GM18526 (cell line): ENCODE data around the gene C3orf20.

Experiments used
- POLR2A ChIP-seq: IDR thresholded peaks from 3 replicates; pipeline ENCODE4 v1.6.1; 2011; ENCODE audit not compliant: insufficient read length; ENCODE audit errors: extremely low read depth

C3orf20 gene

DNA sequence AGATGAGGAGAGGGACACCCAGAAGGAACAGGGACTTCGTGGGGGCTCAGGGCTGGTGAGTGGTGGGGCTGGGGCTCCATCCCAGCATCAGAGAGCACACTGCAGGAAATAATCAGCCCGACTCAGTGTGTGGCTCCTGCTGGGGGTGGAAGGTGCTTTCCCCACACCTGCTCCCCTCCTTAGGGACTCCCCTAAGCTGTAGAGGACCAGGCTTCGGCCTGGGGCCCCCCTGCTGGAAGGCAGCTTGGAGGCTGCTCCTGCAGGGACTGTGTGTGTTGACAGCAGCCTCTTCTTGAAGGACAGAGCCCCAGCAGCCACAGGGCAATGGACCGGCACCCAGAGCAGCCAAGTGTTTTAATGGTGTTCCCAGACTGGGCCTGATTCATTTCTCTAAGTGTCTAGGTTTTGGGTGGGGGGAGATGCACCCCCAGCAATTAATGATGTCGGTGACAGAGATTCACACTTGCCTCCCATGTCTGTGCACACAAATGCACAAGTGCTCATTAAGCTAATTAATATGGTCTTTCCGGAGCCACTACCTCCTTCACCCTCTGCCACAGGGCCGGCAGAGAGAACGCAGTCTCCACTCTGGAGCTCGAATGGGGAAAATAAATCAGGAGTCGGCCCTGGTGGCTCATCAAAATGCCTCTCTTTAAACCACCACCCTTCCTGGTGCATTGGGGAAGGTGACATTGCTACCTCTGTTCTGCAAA is 126.9 kb downstream of the C3orf20 start:
- TF ChIP-seq POLR2A: no peak

DNA sequence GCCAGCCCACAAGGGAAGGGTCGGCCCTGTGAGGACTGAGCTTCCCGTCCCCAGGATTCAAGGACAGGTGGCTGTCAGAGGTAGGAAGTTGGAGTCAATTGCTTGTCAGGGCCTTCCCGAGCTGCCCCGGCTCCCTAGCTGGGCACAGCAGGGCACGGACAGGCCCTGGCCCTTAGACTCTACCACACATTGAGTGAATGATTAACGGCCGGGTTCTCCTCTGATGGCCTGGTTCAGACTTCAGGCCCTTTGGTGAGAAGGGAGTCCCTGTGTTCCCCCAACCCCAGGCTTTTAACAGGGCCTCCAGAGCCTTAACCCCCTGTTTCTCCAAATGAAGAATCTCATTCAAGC is 127.4 kb downstream of the C3orf20 start:
- no peak for TF ChIP-seq POLR2A

- no peak for TF ChIP-seq POLR2A
These were observed 128.4 kb downstream of the C3orf20 start for GRCh38 chr3:14803101-14803980.

DNA sequence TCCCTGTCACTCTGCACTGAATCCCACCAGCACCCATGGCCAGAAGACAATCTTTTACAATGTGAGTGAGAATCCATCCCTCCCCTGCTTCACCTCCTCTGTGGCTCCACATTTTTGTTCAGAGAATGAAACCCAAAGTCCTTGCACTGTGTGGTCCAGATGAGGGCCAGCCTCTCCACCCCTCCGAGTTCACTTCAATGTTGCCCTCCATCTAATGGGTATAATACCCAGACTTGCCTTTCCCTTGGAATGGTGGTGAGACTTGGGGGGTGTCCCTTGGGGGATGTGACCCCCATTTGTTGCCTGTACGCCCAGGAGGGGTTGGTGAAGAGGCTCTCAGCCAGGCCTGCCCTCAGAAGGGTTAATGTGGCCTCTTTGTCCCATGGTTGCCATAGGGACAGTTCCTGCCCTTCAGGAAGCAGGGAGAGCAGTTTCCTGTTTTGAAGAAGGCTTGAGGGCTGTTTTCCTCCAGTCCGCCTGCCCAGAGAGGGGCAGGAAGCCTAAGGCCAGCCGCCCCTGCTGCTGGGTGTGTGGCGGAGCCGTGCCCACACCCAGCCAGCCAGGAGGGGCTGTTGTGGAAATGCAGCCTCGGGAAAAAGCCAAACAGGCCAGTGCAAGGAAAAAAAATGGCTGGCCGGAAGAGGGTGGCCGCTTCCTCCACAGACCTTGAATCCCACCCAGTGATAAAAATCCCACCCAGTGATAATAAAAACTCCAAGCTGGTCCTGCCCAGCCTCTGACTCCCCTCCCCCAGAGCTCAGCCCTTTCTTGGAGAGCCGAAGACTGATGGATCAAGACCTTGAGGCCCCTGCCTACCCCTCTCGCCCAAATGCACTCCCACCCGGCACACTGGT is 129.3 kb downstream of the C3orf20 start:
- no peak for TF ChIP-seq POLR2A

- TF ChIP-seq POLR2A: no peak
These were observed 130.2 kb downstream of the C3orf20 start for GRCh38 chr3:14804835-14805780.

DNA sequence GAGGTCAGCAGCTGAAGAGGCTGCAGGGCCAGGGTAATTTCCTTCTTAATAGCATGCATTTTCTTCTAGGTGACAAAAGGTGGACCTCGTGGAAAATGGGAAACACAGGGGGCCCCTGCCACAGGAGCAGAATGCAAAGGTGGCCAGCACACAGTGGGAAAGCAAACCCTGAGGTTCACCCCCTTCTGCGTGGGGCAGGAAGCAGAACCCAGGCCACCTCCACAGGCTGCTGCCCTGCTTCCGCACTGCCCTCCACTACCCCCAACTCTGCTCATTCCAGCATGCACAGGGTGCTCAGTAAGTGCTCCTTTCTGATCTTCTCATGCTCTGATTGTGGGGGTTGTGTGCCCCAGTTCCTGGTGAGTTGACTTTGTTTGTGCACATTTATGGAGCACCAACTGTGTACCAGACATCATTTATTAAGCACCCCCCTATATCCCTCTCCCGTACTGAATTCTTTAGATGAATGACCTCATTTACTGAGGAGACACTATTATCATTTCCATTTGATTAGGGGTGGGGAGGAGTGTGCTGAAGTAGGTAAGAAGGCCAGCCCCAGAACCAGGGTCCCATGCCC is 131.1 kb downstream of the C3orf20 start:
- no peak for TF ChIP-seq POLR2A

DNA sequence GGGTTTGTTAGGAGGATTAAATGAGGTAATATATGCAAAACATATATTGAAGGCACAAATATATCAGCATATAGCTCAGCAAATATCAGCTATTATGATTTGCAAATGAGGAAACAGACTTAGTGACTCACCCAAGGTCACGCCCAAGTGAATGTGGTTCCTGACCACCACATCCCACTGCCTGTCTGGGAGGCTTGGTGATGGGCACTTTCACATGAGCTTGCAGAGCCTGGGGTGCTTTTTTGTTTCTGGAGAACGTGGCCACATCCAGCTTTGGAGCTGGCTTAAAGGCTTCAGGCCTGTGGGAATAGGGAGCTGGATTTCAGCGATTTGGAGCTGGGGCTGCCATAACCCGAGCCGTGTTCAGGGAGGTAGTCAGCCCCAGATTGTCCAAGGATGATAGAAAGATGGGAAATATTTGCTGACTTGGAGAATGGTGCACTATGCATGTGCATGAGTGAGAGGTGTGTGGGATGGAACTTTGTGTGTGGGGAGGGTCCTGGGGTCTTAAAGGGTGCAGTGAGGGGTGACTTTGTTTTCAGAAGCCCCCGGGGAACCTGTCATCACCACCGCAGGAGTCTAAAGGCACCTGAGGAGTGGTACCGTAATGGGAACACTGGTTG is 131.8 kb downstream of the C3orf20 start:
- no peak for TF ChIP-seq POLR2A

- no peak for TF ChIP-seq POLR2A
These were observed 133.1 kb downstream of the C3orf20 start for GRCh38 chr3:14808025-14808424.

- TF ChIP-seq POLR2A: no peak
These were observed 133.7 kb downstream of the C3orf20 start for GRCh38 chr3:14808502-14809266.

- no peak for TF ChIP-seq POLR2A
These were observed 135.3 kb downstream of the C3orf20 start for GRCh38 chr3:14810070-14810791.

DNA sequence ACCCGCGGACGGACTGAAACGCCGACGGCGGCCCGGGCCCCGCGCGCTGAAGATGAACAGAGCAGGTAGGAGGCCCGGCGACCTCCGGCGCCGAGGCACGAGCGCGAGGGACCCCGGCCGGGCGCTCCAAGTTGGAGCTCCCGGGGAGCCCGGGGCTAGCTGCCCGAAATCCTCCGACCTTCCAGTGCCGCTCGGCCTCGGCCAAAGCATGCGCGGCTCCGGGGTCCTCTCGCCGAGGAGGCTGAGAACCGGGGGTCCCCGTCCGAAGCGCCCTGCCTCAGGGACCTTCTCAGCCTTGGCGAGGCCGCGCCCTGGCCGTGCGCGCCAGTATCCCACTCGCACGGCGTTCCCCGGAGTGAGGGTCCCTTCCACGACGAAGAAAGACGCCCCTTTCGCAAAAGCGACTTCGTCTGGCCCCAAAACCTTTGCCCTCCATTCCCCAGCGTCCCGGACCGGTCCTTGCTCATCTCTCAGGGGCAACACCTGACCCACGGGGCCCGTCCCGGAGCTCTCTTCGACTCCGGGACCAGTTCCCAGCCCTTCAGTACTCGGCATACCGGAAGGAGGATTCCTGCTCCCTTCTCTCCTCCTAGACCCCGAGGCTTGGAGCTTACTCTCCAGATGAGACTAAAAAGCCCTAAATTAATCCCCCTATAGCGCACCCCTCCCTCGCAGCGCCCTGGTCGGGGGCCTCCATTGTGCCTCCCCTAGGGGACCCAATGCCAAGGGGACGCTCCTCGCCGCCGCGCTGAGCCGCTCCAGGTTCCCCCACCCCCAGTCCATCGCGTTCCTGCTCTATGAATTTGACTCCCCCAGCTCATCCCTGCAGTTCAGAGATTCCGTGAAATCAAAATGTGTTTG is 136.1 kb downstream of the C3orf20 start:
- TF ChIP-seq POLR2A: no peak
